WTC11 (cell line): Measurements from ENCODE around the gene KRTAP5-11. TPM values are rescaled to one million over a fixed set of nuclear protein-coding genes. Genes with fewer than 3 reads are reported as not detected.

Experiments
- ATF2 ChIP-seq: sonication (generic); formaldehyde crosslinking; IDR thresholded peaks from 2 replicates; pipeline ENCODE4 v1.8.1; 2022; ENCODE audit warnings: low read depth, missing genetic modification reagents, borderline replicate concordance
- CBFB ChIP-seq: sonication (generic); formaldehyde crosslinking; IDR thresholded peaks from 2 replicates; pipeline ENCODE4 v1.8.1; 2022; ENCODE audit warnings: mild to moderate bottlenecking, low read depth, missing genetic modification reagents
- E2F1 ChIP-seq: sonication (generic); formaldehyde crosslinking; IDR thresholded peaks from 2 replicates; pipeline ENCODE4 v1.8.0; 2022; ENCODE audit warnings: mild to moderate bottlenecking, missing genetic modification reagents
- EMX1 ChIP-seq: fragments of 250-450 bp; sonication (Bioruptor Pico); IDR thresholded peaks from 2 replicates; pipeline ENCODE4 v1.8.0; 2021; ENCODE audit warnings: mild to moderate bottlenecking
- FOXP4 ChIP-seq: sonication (generic); formaldehyde crosslinking; IDR thresholded peaks from 2 replicates; pipeline ENCODE4 v1.8.0; 2022; ENCODE audit warnings: mild to moderate bottlenecking, missing genetic modification reagents
- USF1 ChIP-seq: sonication (generic); formaldehyde crosslinking; IDR thresholded peaks from 2 replicates; pipeline ENCODE4 v1.8.0; 2022; ENCODE audit warnings: mild to moderate bottlenecking, missing genetic modification reagents
- ZNF138 ChIP-seq: sonication (generic); formaldehyde crosslinking; conservative IDR thresholded peaks from 2 replicates; pipeline ENCODE4 v1.8.1; 2022; ENCODE audit warnings: mild to moderate bottlenecking, moderate library complexity, missing genetic modification reagents
- ZNF423 ChIP-seq: fragments of 250-450 bp; sonication (Bioruptor Pico); IDR thresholded peaks from 2 replicates; pipeline ENCODE4 v2.1.2; 2022; ENCODE audit warnings: mild to moderate bottlenecking, moderate library complexity
- ZNF532 ChIP-seq: fragments of 250-450 bp; sonication (Bioruptor Pico); IDR thresholded peaks from 2 replicates; pipeline ENCODE4 v1.9.0; 2021; ENCODE audit warnings: mild to moderate bottlenecking, borderline replicate concordance
- total RNA-seq: library from RNA; stranded (reverse); gene quantifications from 3 replicates; pipeline ENCODE4 v1.2.3, GENCODE V29; 2021
- TF ChIP-seq, protein P1 (sequence below): sonication (generic); formaldehyde crosslinking; IDR thresholded peaks from 2 replicates; pipeline ENCODE4 v1.8.1; 2022; ENCODE audit warnings: low read depth, mild to moderate bottlenecking, moderate library complexity, missing genetic modification reagents, borderline replicate concordance
- TF ChIP-seq, protein P2 (sequence below): sonication (generic); formaldehyde crosslinking; IDR thresholded peaks from 2 replicates; pipeline ENCODE4 v1.8.1; 2023; ENCODE audit warnings: mild to moderate bottlenecking, missing genetic modification reagents, borderline replicate concordance

The KRTAP5-11 gene
- total RNA-seq, 1 experiment from 2014 or later = not detected

GRCh38 chr11:71542879-71543777 lies 39.5 kb downstream of the KRTAP5-11 start (continued):
- TF ChIP-seq USF1 (CRISPR knock-in tag) (no peak), ZNF532 (CRISPR knock-in tag) (no peak), ATF2 (CRISPR knock-in tag) (no peak), ZNF138 (no peak), FOXP4 (CRISPR knock-in tag) (no peak), CBFB (CRISPR knock-in tag) (no peak), ZNF423 (no peak), EMX1 (CRISPR knock-in tag) (no peak), E2F1 (CRISPR knock-in tag) (no peak)
- TF ChIP-seq, protein P1, sequence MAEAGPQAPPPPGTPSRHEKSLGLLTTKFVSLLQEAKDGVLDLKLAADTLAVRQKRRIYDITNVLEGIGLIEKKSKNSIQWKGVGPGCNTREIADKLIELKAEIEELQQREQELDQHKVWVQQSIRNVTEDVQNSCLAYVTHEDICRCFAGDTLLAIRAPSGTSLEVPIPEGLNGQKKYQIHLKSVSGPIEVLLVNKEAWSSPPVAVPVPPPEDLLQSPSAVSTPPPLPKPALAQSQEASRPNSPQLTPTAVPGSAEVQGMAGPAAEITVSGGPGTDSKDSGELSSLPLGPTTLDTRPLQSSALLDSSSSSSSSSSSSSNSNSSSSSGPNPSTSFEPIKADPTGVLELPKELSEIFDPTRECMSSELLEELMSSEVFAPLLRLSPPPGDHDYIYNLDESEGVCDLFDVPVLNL (CRISPR knock-in tag) = no peak
- TF ChIP-seq, protein P2, sequence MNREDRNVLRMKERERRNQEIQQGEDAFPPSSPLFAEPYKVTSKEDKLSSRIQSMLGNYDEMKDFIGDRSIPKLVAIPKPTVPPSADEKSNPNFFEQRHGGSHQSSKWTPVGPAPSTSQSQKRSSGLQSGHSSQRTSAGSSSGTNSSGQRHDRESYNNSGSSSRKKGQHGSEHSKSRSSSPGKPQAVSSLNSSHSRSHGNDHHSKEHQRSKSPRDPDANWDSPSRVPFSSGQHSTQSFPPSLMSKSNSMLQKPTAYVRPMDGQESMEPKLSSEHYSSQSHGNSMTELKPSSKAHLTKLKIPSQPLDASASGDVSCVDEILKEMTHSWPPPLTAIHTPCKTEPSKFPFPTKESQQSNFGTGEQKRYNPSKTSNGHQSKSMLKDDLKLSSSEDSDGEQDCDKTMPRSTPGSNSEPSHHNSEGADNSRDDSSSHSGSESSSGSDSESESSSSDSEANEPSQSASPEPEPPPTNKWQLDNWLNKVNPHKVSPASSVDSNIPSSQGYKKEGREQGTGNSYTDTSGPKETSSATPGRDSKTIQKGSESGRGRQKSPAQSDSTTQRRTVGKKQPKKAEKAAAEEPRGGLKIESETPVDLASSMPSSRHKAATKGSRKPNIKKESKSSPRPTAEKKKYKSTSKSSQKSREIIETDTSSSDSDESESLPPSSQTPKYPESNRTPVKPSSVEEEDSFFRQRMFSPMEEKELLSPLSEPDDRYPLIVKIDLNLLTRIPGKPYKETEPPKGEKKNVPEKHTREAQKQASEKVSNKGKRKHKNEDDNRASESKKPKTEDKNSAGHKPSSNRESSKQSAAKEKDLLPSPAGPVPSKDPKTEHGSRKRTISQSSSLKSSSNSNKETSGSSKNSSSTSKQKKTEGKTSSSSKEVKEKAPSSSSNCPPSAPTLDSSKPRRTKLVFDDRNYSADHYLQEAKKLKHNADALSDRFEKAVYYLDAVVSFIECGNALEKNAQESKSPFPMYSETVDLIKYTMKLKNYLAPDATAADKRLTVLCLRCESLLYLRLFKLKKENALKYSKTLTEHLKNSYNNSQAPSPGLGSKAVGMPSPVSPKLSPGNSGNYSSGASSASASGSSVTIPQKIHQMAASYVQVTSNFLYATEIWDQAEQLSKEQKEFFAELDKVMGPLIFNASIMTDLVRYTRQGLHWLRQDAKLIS (CRISPR knock-in tag) = no peak
- TF ChIP-seq, all 79 proteins: peak for 0
